HepG2 (cell line): ENCODE measurements around the gene BTG2. TPM values are rescaled to one million over a fixed set of nuclear protein-coding genes. Genes with fewer than 3 reads are reported as not detected.
A peak's percentile ranks its signal among the peaks of the same experiment; 100 is the strongest.

Experiments used
- CAMTA2 ChIP-seq: sonication (generic); formaldehyde crosslinking; IDR thresholded peaks from 2 replicates; pipeline ENCODE4 v1.4.0; 2020; ENCODE audit warnings: mild to moderate bottlenecking, missing genetic modification reagents, borderline replicate concordance
- FIP1L1 ChIP-seq: fragments of 200-400 bp; formaldehyde crosslinking; IDR thresholded peaks from 2 replicates; pipeline ENCODE4 v1.6.1; 2018; ENCODE audit warnings: low read depth, mild to moderate bottlenecking, low read length, moderate library complexity, borderline replicate concordance; ENCODE audit not compliant: insufficient read depth
- MTF2 ChIP-seq: sonication (generic); formaldehyde crosslinking; IDR thresholded peaks from 2 replicates; pipeline ENCODE4 v1.5.0; 2020; ENCODE audit warnings: missing genetic modification reagents, borderline replicate concordance
- NR2C2 ChIP-seq: sonication (generic); formaldehyde crosslinking; IDR thresholded peaks from 2 replicates; pipeline ENCODE4 v1.4.0; 2020; ENCODE audit warnings: missing genetic modification reagents, mild to moderate bottlenecking, moderate library complexity, borderline replicate concordance
- RARG ChIP-seq: sonication (generic); formaldehyde crosslinking; IDR thresholded peaks from 2 replicates; pipeline ENCODE4 v1.4.0; 2020; ENCODE audit warnings: low read depth, mild to moderate bottlenecking, missing genetic modification reagents
- RBAK ChIP-seq: sonication (generic); formaldehyde crosslinking; IDR thresholded peaks from 2 replicates; pipeline ENCODE4 v1.5.1; 2020; ENCODE audit warnings: mild to moderate bottlenecking, missing genetic modification reagents
- SNAI1 ChIP-seq: sonication (generic); formaldehyde crosslinking; IDR thresholded peaks from 2 replicates; pipeline ENCODE4 v1.5.0; 2020; ENCODE audit warnings: mild to moderate bottlenecking, missing genetic modification reagents, borderline replicate concordance
- TFE3 ChIP-seq: IDR thresholded peaks from 2 replicates; pipeline ENCODE4 v1.6.1; 2016
- YEATS4 ChIP-seq: sonication (generic); formaldehyde crosslinking; IDR thresholded peaks from 2 replicates; pipeline ENCODE4 v1.4.0; 2020; ENCODE audit warnings: missing genetic modification reagents, borderline replicate concordance
- ZFP90 ChIP-seq: sonication (generic); formaldehyde crosslinking; IDR thresholded peaks from 2 replicates; pipeline ENCODE4 v1.8.0; 2022; ENCODE audit warnings: missing genetic modification reagents, mild to moderate bottlenecking, inconsistent platforms, borderline replicate concordance
- ZFX ChIP-seq: sonication (generic); formaldehyde crosslinking; IDR thresholded peaks from 2 replicates; pipeline ENCODE4 v1.4.0; 2020; ENCODE audit warnings: mild to moderate bottlenecking, low read depth, missing genetic modification reagents, moderate library complexity
- ZNF136 ChIP-seq: sonication (generic); formaldehyde crosslinking; IDR thresholded peaks from 2 replicates; pipeline ENCODE4 v1.8.1; 2022; ENCODE audit warnings: low read depth, mild to moderate bottlenecking, moderate library complexity, missing genetic modification reagents
- ZNF263 ChIP-seq: sonication (generic); formaldehyde crosslinking; IDR thresholded peaks from 2 replicates; pipeline ENCODE4 v1.4.0; 2020; ENCODE audit warnings: missing genetic modification reagents
- ZNF274 ChIP-seq: sonication (generic); formaldehyde crosslinking; IDR thresholded peaks from 2 replicates; pipeline ENCODE4 v1.5.1; 2020; ENCODE audit warnings: mild to moderate bottlenecking, missing genetic modification reagents
- ZNF30 ChIP-seq: sonication (generic); formaldehyde crosslinking; IDR thresholded peaks from 2 replicates; pipeline ENCODE4 v1.5.0; 2020; ENCODE audit warnings: mild to moderate bottlenecking, missing genetic modification reagents
- ZNF598 ChIP-seq: sonication (generic); formaldehyde crosslinking; IDR thresholded peaks from 2 replicates; pipeline ENCODE4 v1.5.1; 2020; ENCODE audit warnings: mild to moderate bottlenecking, missing genetic modification reagents, borderline replicate concordance
- ZNF691 ChIP-seq: sonication (generic); formaldehyde crosslinking; IDR thresholded peaks from 2 replicates; pipeline ENCODE4 v1.4.0; 2020; ENCODE audit warnings: missing genetic modification reagents, low read depth, mild to moderate bottlenecking, borderline replicate concordance
- ZNF768 ChIP-seq: sonication (generic); formaldehyde crosslinking; IDR thresholded peaks from 2 replicates; pipeline ENCODE4 v1.4.0; 2020; ENCODE audit warnings: missing genetic modification reagents
- ZNF891 ChIP-seq: sonication (generic); formaldehyde crosslinking; IDR thresholded peaks from 2 replicates; pipeline ENCODE4 v1.5.0; 2020; ENCODE audit warnings: mild to moderate bottlenecking, missing genetic modification reagents
- polyA plus RNA-seq, 8 experiments: library from polyadenylated mRNA; depleted of rRNA in 3 of 8; stranded (reverse) in 7 of 8; unstranded in 1 of 8; fragments of >200 nt; fragmentation: Illumina TruSeq in 4 of 8; extraction: Trizol in 4 of 8; gene quantifications; 2 replicates each; pipeline versions ENCODE4 v1.2.1 to v1.2.3, GENCODE V29; 2011 to 2016; ENCODE audit warnings: low read depth in 4 of 8, missing spikeins in 1 of 8, mixed read lengths in 1 of 8; ENCODE audit not compliant: insufficient read depth in 1 of 8
- total RNA-seq, 5 experiments: library from RNA; depleted of rRNA; stranded (reverse); fragments of >200 nt; fragmentation: Illumina TruSeq; extraction: Trizol; gene quantifications; 2 replicates each; pipeline ENCODE4 v1.2.3, GENCODE V29; 2016; ENCODE audit warnings: low read depth in 1 of 5
- TF ChIP-seq, protein P1 (sequence below): sonication (generic); formaldehyde crosslinking; conservative IDR thresholded peaks from 2 replicates; pipeline ENCODE4 v1.4.0; 2020; ENCODE audit warnings: missing genetic modification reagents
- TF ChIP-seq, protein P2 (sequence below): sonication (generic); formaldehyde crosslinking; IDR thresholded peaks from 2 replicates; pipeline ENCODE4 v1.8.1; 2022; ENCODE audit warnings: low read depth, mild to moderate bottlenecking, missing genetic modification reagents
- TF ChIP-seq, protein P3 (sequence below): IDR thresholded peaks from 2 replicates; pipeline ENCODE4 v1.6.1; 2018; ENCODE audit warnings: missing genetic modification reagents

BTG2 gene
- total and polyA plus RNA-seq, 2 of the 13 experiments (the other 11 are each of a cell fraction or from before 2014, with no cell fraction given) = 13.6 to 18.3 TPM

DNA sequence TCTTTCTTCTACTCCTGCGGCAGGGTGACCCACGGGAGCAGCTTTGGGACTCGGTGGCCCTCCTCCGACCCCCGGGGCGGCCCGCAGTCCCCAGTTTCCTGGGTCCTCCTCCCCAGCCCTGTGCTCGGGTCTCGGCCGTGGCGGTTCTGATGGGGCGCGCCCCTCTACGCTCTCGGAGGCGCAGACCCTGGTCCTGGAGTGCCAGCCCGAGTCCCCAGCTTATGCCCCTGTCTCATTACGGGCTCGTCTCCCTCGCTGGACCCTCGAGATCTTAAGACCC lies 430 bp downstream of the BTG2 start (continued):
- TF ChIP-seq ZNF768 (CRISPR knock-in tag) = no peak
- TF ChIP-seq ZNF136 = no peak
- no peak for TF ChIP-seq CAMTA2 (CRISPR knock-in tag)
- no peak for TF ChIP-seq ZNF274 (CRISPR knock-in tag)
- no peak for TF ChIP-seq NR2C2 (CRISPR knock-in tag)
- no peak for TF ChIP-seq RARG
- TF ChIP-seq ZNF263 (CRISPR knock-in tag) = no peak; the same call in 1 of the 2 replicates
- TF ChIP-seq, protein P1, sequence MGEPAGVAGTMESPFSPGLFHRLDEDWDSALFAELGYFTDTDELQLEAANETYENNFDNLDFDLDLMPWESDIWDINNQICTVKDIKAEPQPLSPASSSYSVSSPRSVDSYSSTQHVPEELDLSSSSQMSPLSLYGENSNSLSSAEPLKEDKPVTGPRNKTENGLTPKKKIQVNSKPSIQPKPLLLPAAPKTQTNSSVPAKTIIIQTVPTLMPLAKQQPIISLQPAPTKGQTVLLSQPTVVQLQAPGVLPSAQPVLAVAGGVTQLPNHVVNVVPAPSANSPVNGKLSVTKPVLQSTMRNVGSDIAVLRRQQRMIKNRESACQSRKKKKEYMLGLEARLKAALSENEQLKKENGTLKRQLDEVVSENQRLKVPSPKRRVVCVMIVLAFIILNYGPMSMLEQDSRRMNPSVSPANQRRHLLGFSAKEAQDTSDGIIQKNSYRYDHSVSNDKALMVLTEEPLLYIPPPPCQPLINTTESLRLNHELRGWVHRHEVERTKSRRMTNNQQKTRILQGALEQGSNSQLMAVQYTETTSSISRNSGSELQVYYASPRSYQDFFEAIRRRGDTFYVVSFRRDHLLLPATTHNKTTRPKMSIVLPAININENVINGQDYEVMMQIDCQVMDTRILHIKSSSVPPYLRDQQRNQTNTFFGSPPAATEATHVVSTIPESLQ (CRISPR knock-in tag) = no peak
- no peak for TF ChIP-seq TFE3 (CRISPR knock-in tag)
- peak; percentile 70; the same call in 1 of the 2 replicates for TF ChIP-seq ZNF30 (CRISPR knock-in tag)
- TF ChIP-seq ZNF598 = peak; percentile 80; the same call in 1 of the 2 replicates
- 0 out of 2 replicates have a peak, but pooled peaks have one; percentile 58 for TF ChIP-seq ZNF891 (CRISPR knock-in tag)
- TF ChIP-seq RBAK = no peak
- no peak for TF ChIP-seq FIP1L1
- TF ChIP-seq ZNF691 (CRISPR knock-in tag) = no peak
- 0 out of 2 replicates have a peak, but pooled peaks have one; percentile 43 for TF ChIP-seq YEATS4
- peak; percentile 46; the same call in 1 of the 2 replicates for TF ChIP-seq MTF2 (CRISPR knock-in tag)
- 0 out of 2 replicates have a peak, but pooled peaks have one; percentile 15 for TF ChIP-seq SNAI1 (CRISPR knock-in tag)
- TF ChIP-seq ZFX (CRISPR knock-in tag) = peak; percentile 49; the same call in 1 of the 2 replicates
- TF ChIP-seq, protein P2, sequence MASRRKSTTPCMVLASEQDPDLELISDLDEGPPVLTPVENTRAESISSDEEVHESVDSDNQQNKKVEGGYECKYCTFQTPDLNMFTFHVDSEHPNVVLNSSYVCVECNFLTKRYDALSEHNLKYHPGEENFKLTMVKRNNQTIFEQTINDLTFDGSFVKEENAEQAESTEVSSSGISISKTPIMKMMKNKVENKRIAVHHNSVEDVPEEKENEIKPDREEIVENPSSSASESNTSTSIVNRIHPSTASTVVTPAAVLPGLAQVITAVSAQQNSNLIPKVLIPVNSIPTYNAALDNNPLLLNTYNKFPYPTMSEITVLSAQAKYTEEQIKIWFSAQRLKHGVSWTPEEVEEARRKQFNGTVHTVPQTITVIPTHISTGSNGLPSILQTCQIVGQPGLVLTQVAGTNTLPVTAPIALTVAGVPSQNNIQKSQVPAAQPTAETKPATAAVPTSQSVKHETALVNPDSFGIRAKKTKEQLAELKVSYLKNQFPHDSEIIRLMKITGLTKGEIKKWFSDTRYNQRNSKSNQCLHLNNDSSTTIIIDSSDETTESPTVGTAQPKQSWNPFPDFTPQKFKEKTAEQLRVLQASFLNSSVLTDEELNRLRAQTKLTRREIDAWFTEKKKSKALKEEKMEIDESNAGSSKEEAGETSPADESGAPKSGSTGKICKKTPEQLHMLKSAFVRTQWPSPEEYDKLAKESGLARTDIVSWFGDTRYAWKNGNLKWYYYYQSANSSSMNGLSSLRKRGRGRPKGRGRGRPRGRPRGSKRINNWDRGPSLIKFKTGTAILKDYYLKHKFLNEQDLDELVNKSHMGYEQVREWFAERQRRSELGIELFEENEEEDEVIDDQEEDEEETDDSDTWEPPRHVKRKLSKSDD (CRISPR knock-in tag) = 0 out of 2 replicates have a peak, but pooled peaks have one; percentile 7
- TF ChIP-seq ZFP90 (CRISPR knock-in tag) = 0 out of 2 replicates have a peak, but pooled peaks have one; percentile 88
- TF ChIP-seq, protein P3, sequence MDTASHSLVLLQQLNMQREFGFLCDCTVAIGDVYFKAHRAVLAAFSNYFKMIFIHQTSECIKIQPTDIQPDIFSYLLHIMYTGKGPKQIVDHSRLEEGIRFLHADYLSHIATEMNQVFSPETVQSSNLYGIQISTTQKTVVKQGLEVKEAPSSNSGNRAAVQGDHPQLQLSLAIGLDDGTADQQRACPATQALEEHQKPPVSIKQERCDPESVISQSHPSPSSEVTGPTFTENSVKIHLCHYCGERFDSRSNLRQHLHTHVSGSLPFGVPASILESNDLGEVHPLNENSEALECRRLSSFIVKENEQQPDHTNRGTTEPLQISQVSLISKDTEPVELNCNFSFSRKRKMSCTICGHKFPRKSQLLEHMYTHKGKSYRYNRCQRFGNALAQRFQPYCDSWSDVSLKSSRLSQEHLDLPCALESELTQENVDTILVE (CRISPR knock-in tag) = no peak
